AG04449 (cell line): ENCODE data around the gene ATP5PD.
"Not testable (repeated sequence)": the region's sequence is repeated elsewhere in the genome, so short reads cannot be mapped to it uniquely, and the experiment has no call there.

Source experiments
- CTCF ChIA-PET: fragments of 350-600 bp; formaldehyde crosslinking; extraction: SDS; loops from one replicate; lab custom pipeline; 2021; ENCODE audit warnings: antibody characterized with exemption; lab: Yijun Ruan, JAX
- POLR2A ChIA-PET: fragments of 400-600, 350-600 bp; formaldehyde crosslinking; extraction: SDS; loops from one replicate; lab custom pipeline; 2020; ENCODE audit warnings: antibody characterized with exemption, inconsistent platforms; lab: Yijun Ruan, JAX
- DNase-seq: peaks from one replicate; pipeline ENCODE4 v3.0.0-alpha.2; 2010; ENCODE audit warnings: low read depth, low spot score
- H3K4me3 ChIP-seq: 2 replicates; pipeline ENCODE4 v1.5.1; 2011; ENCODE audit warnings: low read depth, mild to moderate bottlenecking, control low read depth, low read length
- TF ChIP-seq, protein P1 (sequence below): IDR thresholded peaks from one replicate; pipeline ENCODE4 v1.5.1; 2011; ENCODE audit warnings: mild to moderate bottlenecking, moderate library complexity, low read length, control low read depth, inconsistent platforms; ENCODE audit not compliant: insufficient read depth; ENCODE audit errors: missing control alignments

Gene ATP5PD

DNA sequence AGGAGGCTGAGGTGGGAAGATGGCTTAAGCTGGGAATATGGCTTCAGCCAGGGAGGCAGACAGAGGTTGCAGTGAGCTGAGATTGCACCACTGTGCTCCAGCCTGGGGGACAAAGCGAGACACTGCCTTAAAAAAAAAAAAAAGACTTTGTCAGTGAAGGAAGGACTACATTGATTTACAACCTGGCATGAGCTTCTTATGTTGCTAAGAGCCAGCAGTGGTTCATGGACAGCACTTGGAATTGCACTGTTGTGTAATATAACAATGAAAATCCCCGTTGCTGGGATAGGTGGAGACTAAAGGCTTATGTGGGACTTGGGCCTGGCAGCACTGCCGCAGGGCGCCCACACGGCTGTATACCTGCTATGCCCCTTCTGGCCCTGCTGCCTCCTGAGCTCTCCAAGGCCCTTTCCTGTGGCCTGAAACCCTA is 26.9 kb upstream of the ATP5PD start:
- ChIA-PET POLR2A (interaction anchor here (0.6 kb wide), 1 partner anchor 11 kb away, joined by 3 read pairs; no protein-coding TSS in a partner anchor), CTCF (interaction anchor here (1.0 to 11.0 kb wide), 7 partner anchors 10 to 128 kb away, joined by 3 to 115 read pairs (median 7); no protein-coding TSS in a partner anchor)
- no peak overlapping the region for H3K4me3 ChIP-seq
- TF ChIP-seq, protein P1, sequence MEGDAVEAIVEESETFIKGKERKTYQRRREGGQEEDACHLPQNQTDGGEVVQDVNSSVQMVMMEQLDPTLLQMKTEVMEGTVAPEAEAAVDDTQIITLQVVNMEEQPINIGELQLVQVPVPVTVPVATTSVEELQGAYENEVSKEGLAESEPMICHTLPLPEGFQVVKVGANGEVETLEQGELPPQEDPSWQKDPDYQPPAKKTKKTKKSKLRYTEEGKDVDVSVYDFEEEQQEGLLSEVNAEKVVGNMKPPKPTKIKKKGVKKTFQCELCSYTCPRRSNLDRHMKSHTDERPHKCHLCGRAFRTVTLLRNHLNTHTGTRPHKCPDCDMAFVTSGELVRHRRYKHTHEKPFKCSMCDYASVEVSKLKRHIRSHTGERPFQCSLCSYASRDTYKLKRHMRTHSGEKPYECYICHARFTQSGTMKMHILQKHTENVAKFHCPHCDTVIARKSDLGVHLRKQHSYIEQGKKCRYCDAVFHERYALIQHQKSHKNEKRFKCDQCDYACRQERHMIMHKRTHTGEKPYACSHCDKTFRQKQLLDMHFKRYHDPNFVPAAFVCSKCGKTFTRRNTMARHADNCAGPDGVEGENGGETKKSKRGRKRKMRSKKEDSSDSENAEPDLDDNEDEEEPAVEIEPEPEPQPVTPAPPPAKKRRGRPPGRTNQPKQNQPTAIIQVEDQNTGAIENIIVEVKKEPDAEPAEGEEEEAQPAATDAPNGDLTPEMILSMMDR: no peak
- DNase-seq: no peak

DNA sequence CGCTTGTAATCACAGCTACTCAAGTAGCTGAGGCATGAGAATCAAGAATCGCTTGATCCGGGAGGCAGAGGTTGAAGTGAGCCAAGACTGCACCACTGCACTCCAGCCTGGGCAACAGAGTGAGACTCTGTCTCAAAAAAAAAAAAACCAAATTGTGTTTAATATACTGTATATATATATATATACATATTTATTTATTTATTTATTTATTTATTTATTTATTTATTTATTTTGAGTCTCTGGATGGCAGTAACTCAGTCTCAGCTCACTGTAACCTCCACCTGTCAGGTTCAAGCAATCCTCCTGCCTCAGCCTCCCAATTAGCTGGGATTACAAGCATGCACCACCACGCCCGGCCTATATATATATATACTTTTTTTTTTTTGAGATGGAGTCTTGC is 26.1 kb upstream of the ATP5PD start:
- DNase-seq, POLR2A ChIA-PET, H3K4me3 ChIP-seq: not testable (repeated sequence)
- CTCF ChIA-PET: interaction anchor here (0.7 to 11.0 kb wide), 8 partner anchors 12 to 129 kb away, joined by 3 to 115 read pairs (median 6); no protein-coding TSS in a partner anchor

DNA sequence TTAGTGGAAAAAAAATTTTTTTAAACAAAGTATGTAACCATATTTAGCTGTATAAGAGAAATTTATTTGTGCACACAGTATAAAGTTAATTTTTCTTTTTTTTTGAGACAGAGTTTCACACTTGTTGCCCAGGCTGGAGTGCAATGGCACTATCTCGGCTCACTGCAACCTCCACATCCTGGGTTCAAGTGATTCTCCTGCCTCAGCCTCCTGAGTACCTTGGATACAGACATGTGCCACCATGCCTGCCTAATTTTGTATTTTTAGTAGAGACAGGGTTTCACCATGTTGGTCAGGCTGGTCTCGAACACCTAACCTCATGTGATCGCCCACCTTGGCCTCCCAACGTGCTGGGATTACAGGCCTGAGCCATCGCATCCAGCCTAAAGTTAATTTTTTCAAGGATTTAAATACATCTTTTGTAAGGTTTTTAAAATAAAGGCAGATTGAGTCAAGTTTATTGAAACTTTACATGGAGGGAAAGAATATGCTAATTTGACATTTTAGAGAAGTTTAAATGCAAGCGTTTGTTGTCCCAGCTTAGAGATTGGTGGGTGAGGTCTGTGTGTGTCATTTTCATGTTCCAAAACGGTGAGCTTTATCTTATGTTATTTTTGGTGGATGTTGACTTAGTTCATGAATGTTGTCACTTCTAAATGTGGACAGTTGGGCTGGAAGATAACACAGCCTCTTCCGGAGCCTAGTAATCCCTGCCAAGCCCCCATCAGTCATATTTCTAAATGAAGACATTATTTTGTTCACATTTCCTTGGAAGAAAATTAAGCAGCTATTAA is 24.9 kb upstream of the ATP5PD start:
- CTCF ChIA-PET: interaction anchor here (0.6 to 11.0 kb wide), 9 partner anchors 11 to 130 kb away, joined by 3 to 115 read pairs (median 6); partner anchors contain the start of gene ARMC7
- POLR2A ChIA-PET, DNase-seq, H3K4me3 ChIP-seq: not testable (repeated sequence)

DNA sequence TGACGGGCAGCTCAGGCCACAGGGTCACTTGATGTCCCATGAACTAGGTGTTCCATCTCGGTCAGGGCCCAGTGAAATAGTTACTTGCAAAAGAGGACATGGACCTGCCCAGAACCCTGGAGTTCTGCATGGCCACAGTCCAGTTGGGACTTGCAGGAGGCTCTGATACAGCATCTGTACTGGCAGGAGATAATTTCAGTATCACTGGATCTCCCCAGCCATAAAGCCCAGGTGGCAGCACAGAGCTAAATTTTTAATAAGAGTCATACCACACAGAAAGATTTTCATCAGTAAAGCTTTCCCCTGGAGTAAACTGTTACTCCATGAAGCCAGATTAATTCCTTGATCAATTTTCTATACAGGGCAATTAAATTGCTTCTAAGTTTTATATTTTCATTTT is 23.0 kb upstream of the ATP5PD start:
- POLR2A ChIA-PET: no interaction called here
- H3K4me3 ChIP-seq: no peak overlapping the region
- TF ChIP-seq, protein P1: peak; percentile 36
- CTCF ChIA-PET: interaction anchor here (0.8 to 11.0 kb wide), 13 partner anchors 9 to 342 kb away, joined by 3 to 115 read pairs (median 10); partner anchors contain the start of genes ARMC7, NT5C and SLC16A5
- DNase-seq: no peak

DNA sequence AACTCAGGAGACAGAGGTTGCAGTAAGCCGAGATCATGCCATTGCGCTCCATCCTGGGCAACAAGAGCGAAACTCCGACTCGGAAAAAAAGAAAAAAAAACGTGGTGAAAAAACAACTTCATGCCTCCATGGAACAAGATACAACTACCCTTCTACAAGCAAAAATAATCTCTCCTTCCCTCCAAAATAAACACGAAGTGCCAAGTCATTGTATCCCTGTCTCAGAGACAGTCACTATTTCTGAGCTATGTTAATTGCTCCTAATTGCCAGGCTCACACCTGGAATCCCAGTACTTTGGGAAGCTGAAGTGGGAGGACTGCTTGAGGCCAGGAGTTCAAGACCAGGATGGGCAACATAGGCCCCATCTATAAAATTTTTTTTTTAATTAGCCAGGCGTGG is 22.0 kb upstream of the ATP5PD start:
- H3K4me3 ChIP-seq: no peak overlapping the region
- TF ChIP-seq, protein P1: no peak
- ChIA-PET CTCF (interaction anchor here (0.7 to 11.0 kb wide), 10 partner anchors 8 to 896 kb away, joined by 3 to 115 read pairs (median 8); partner anchors contain the start of gene NT5C), POLR2A (no interaction called here)
- DNase-seq: no peak

DNA sequence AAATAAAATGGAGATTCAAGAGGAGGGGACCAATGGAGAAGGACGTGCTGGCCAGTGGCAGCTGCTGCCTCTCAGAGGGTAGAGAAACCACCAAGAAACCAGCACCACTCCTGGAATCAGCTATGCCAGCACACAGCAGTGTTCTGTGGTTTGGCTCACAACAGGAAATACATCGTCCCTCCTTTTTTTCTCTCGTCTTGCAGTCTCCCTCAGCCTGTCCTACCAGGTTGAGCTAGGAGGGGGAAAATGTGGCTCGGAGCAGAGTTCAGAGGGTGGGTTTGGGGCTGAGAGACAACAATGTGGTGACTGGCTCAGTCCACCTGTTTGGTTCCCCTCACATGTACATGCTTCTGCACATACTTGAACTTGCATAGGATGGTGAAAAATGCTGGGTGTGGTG is 21.1 kb upstream of the ATP5PD start:
- DNase-seq: no peak
- no peak overlapping the region for H3K4me3 ChIP-seq
- TF ChIP-seq, protein P1: no peak
- ChIA-PET POLR2A (no interaction called here), CTCF (interaction anchor here (1.5 to 3.7 kb wide), 3 partner anchors 37 to 63 kb away, joined by 5 to 25 read pairs (median 19); partner anchors contain the start of gene NT5C)

DNA sequence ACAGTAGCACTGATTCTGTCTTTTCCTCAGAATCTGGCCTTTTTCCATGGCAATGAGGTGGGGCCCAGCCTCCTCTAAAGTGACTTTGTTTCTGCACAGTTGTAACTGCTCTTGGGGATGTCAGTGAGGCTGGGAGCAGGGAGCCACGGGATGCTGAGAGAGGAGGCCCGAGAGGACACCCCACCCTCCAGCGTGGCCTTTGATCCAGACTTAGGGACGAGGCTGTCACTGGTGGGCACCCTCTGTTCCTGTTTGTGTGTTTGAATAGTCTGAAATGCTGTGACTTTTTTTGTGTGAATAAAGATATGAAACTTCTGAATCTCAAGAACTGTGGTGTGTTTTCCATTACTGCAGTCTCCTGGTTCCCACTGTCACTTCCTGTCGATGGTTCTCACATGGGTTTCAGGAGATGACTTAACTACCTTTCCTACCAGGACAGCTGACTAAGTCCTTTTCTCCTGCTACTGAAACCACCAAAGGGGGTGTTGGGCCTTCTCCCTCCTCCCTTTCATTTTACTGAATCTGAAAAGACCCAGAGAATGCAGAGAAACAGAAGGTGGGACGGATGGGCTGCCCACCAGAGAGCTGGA is 18.9 kb upstream of the ATP5PD start:
- no peak for DNase-seq
- H3K4me3 ChIP-seq: no peak overlapping the region
- ChIA-PET POLR2A (no interaction called here), CTCF (interaction anchor here (0.7 to 1.3 kb wide), 3 partner anchors 40 to 136 kb away, joined by 3 to 4 read pairs (median 4); no protein-coding TSS in a partner anchor)
- TF ChIP-seq, protein P1: no peak
